ENCODE measurements around the gene ANKRD44. TPM values are rescaled to one million over a fixed set of nuclear protein-coding genes. Genes with fewer than 3 reads are reported as not detected.

The ANKRD44 gene
- total RNA-seq, 6 experiments from 2014 or later, result 3.8 to 5.7 (median 4.7) TPM

- Mint-ChIP-seq H3K9me3 (no peaks in the 10 kb centered on the region), H3K27me3 (ENCODE audit: insufficient read depth) (no peaks in the 10 kb centered on the region; the same call in 1 of the 2 replicates), H3K4me3 (no peak overlapping the region), H3K4me1 (ENCODE audit: low read depth) (peaks cover 18% of the 10 kb centered on the region), H3K27ac (no peak overlapping the region), H3K36me3 (ENCODE audit: low read depth) (no peaks in the 10 kb centered on the region)
- DNase-seq, result no peak
- TF ChIP-seq, protein P1, sequence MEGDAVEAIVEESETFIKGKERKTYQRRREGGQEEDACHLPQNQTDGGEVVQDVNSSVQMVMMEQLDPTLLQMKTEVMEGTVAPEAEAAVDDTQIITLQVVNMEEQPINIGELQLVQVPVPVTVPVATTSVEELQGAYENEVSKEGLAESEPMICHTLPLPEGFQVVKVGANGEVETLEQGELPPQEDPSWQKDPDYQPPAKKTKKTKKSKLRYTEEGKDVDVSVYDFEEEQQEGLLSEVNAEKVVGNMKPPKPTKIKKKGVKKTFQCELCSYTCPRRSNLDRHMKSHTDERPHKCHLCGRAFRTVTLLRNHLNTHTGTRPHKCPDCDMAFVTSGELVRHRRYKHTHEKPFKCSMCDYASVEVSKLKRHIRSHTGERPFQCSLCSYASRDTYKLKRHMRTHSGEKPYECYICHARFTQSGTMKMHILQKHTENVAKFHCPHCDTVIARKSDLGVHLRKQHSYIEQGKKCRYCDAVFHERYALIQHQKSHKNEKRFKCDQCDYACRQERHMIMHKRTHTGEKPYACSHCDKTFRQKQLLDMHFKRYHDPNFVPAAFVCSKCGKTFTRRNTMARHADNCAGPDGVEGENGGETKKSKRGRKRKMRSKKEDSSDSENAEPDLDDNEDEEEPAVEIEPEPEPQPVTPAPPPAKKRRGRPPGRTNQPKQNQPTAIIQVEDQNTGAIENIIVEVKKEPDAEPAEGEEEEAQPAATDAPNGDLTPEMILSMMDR (IDR thresholded peaks at IDR 0.05), result no peak
Observed at GRCh38 chr2:197219636-197220035, 90.9 kb downstream of the ANKRD44 start.

DNA sequence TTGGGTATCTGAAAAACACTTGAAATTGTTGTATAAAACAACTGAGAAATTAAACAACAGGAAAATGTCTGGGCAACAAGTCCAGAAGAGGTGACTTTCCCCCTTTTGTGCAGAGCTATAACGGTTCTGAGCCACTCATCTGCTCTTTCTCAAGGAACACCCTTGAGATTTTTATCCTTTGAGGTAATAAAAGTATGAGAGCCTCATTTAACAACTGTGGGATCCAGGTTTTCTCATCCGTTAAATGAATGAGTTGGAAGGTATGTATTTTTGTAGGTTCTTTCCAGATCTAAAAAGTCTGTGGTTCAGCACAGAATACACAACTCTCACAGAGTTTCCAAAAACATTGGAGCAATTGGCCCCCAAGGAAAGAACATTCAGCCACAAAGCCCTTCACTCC lies 93.0 kb downstream of the ANKRD44 start:
- TF ChIP-seq, protein P1 (IDR thresholded peaks at IDR 0.05), result no peak
- no peak for DNase-seq
- Mint-ChIP-seq H3K4me3 (no peak overlapping the region), H3K4me1 (ENCODE audit: low read depth) (peaks cover 18% of the 10 kb centered on the region), H3K9me3 (no peaks in the 10 kb centered on the region), H3K27ac (no peak overlapping the region), H3K36me3 (ENCODE audit: low read depth) (no peaks in the 10 kb centered on the region), H3K27me3 (ENCODE audit: insufficient read depth) (no peaks in the 10 kb centered on the region; the same call in 1 of the 2 replicates)

- TF ChIP-seq, protein P1 (IDR thresholded peaks at IDR 0.05), result no peak
Observed at GRCh38 chr2:197216361-197216979, 94.1 kb downstream of the ANKRD44 start.

GRCh38 chr2:197215748-197216360 lies 94.7 kb downstream of the ANKRD44 start:
- DNase-seq, result no peak
- Mint-ChIP-seq H3K4me1 (ENCODE audit: low read depth) (peaks cover 18% of the 10 kb centered on the region), H3K9me3 (no peaks in the 10 kb centered on the region), H3K4me3 (no peak overlapping the region), H3K36me3 (ENCODE audit: low read depth) (no peaks in the 10 kb centered on the region), H3K27me3 (ENCODE audit: insufficient read depth) (no peaks in the 10 kb centered on the region; the same call in 1 of the 2 replicates), H3K27ac (no peak overlapping the region; the same call in 1 of the 2 replicates)
- TF ChIP-seq, protein P1 (IDR thresholded peaks at IDR 0.05), result no peak

More at GRCh38 chr2:197216361-197216979, 94.1 kb downstream of the ANKRD44 start:
- Mint-ChIP-seq H3K27me3 (ENCODE audit: insufficient read depth) (no peaks in the 10 kb centered on the region; the same call in 1 of the 2 replicates), H3K9me3 (no peaks in the 10 kb centered on the region), H3K27ac (no peak overlapping the region; the same call in 1 of the 2 replicates), H3K36me3 (ENCODE audit: low read depth) (no peaks in the 10 kb centered on the region), H3K4me3 (no peak overlapping the region), H3K4me1 (ENCODE audit: low read depth) (peaks cover 18% of the 10 kb centered on the region)
- DNase-seq, result no peak

DNA sequence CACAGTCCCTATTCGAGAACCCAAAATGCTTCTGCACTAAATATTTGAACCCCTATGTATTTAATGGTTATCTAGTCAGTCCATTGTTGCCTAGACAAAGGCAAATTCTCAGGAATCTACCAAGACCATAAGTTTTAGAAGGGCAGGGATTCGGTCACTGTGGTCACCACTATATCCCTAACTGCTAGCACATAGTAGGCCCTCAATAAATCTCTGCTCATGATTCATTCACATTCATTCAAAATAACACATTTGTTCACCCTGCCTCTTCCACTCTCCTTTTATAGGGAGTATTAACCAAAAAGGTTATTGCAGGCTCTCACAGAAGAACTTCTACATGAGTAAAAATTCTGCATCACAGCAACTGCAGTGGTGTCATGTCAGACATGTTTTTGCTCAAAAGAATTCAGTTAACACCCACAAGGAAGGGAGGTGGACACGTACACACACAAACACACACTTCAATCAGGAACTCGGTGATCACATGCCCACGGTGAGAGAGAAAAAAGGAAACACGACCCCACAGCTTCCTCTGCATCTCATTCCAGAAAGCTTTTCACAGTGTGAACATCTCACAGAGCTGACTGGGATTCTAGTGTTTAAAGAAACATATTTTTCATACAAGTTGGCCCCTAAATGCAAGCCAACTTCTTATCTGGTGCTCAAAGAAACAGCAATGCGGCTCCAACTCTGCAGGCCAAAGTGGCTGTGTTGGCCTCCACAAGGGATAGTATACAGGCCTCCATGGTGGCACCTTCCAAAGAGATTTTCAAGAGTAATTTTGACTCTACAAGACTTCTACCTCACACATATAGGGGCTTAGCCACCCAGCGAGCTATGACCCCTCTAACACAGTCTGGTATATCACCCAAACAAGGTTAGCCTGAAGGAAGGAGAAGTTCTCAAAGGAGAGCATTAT lies 98.0 kb downstream of the ANKRD44 start:
- Mint-ChIP-seq H3K36me3 (ENCODE audit: low read depth) (no peaks in the 10 kb centered on the region), H3K27ac (no peak overlapping the region), H3K4me1 (ENCODE audit: low read depth) (peaks cover 33% of the 10 kb centered on the region), H3K27me3 (ENCODE audit: insufficient read depth) (no peaks in the 10 kb centered on the region; the same call in 1 of the 2 replicates), H3K4me3 (no peak overlapping the region), H3K9me3 (no peaks in the 10 kb centered on the region)
- TF ChIP-seq, protein P1 (IDR thresholded peaks at IDR 0.05), result no peak
- no peak for DNase-seq

Measured in HFFc6 (cell line).